Activated T-cell treated with anti-CD3 and anti-CD28 coated beads for 4 hours (primary cell): Measurements from ENCODE around the gene SNAI3.

Experiments used
- DNase-seq: peaks from one replicate; pipeline ENCODE4 v3.0.0-alpha.2; 2020

Gene SNAI3

GRCh38 chr16:88665148-88665547 lies 21.2 kb downstream of the SNAI3 start:
- DNase-seq, result no peak

- peak; percentile 90 for DNase-seq
Measured at GRCh38 chr16:88662843-88663606, 23.3 kb downstream of the SNAI3 start, which contains the start of gene MVD. Gene MVD, minus strand, starts transcription at chr16:88663091. Its CDS starts 11 bp downstream, at chr16:88663080.

- DNase-seq, result no peak
Measured at GRCh38 chr16:88662222-88662842, 24.0 kb downstream of the SNAI3 start.

- no peak for DNase-seq
Measured at GRCh38 chr16:88661468-88661867, 24.8 kb downstream of the SNAI3 start.

GRCh38 chr16:88659160-88659559 lies 27.1 kb downstream of the SNAI3 start:
- no peak for DNase-seq

GRCh38 chr16:88658714-88659113 lies 27.6 kb downstream of the SNAI3 start:
- no peak for DNase-seq

GRCh38 chr16:88657371-88657770 lies 28.9 kb downstream of the SNAI3 start:
- no peak for DNase-seq

- DNase-seq, result no peak
Measured at GRCh38 chr16:88656291-88656980, 29.9 kb downstream of the SNAI3 start.

GRCh38 chr16:88655733-88656281 lies 30.5 kb downstream of the SNAI3 start:
- no peak for DNase-seq

- DNase-seq, result no peak
Measured at GRCh38 chr16:88655053-88655732, 31.1 kb downstream of the SNAI3 start.

- no peak for DNase-seq
Measured at GRCh38 chr16:88654363-88655052, 31.8 kb downstream of the SNAI3 start.

GRCh38 chr16:88653596-88654362 lies 32.5 kb downstream of the SNAI3 start:
- no peak for DNase-seq

- no peak for DNase-seq
Measured at GRCh38 chr16:88653101-88653500, 33.2 kb downstream of the SNAI3 start.

- DNase-seq, result no peak
Measured at GRCh38 chr16:88652762-88653063, 33.6 kb downstream of the SNAI3 start.

GRCh38 chr16:88651989-88652761 lies 34.1 kb downstream of the SNAI3 start:
- no peak for DNase-seq

GRCh38 chr16:88651276-88651988 lies 34.9 kb downstream of the SNAI3 start:
- peak; percentile 39 for DNase-seq

GRCh38 chr16:88650749-88651275 lies 35.5 kb downstream of the SNAI3 start, which contains the start of gene CYBA:
Gene CYBA, minus strand, starts transcription at chr16:88651053. Its CDS starts 40 bp downstream, at chr16:88651013.
- peak; percentile 58 for DNase-seq

GRCh38 chr16:88649924-88650748 lies 36.2 kb downstream of the SNAI3 start:
- DNase-seq, result no peak
